ENCODE measurements around the gene HYAL3.

HYAL3 gene

GRCh38 chr3:50337175-50337861 lies 38.1 kb upstream of the HYAL3 start:
- TF ChIP-seq CTCF (IDR thresholded peaks at IDR 0.05; ENCODE audit: low read depth, low read length, missing control alignments): no peak
- H3K4me3 ChIP-seq (ENCODE audit: low read depth, low read length): peak overlapping the region; percentile 74
- DNase-seq (ENCODE audit: low read depth): peak; percentile 98
- in situ Hi-C loops (cut with HindIII; ENCODE audit: low sequenced_read_pairs): no loop called here

- in situ Hi-C loops (cut with HindIII; ENCODE audit: low sequenced_read_pairs): no loop called here
- no peak for DNase-seq (ENCODE audit: low read depth)
- H3K4me3 ChIP-seq (ENCODE audit: low read depth, low read length): peak overlapping the region; percentile 74
- TF ChIP-seq CTCF (IDR thresholded peaks at IDR 0.05; ENCODE audit: low read depth, low read length, missing control alignments): no peak
Observed at GRCh38 chr3:50336452-50337174, 37.4 kb upstream of the HYAL3 start.

- no peak for TF ChIP-seq CTCF (IDR thresholded peaks at IDR 0.05; ENCODE audit: low read depth, low read length, missing control alignments)
- no peak for DNase-seq (ENCODE audit: low read depth)
- no peak overlapping the region for H3K4me3 ChIP-seq (ENCODE audit: low read depth, low read length)
- in situ Hi-C loops (cut with HindIII; ENCODE audit: low sequenced_read_pairs): loop anchor here (5.0 kb wide), 1 partner anchor 203 kb away; no protein-coding TSS in a partner anchor
Observed at GRCh38 chr3:50334339-50335075, 35.3 kb upstream of the HYAL3 start.

GRCh38 chr3:50333744-50334328 lies 34.6 kb upstream of the HYAL3 start:
- H3K4me3 ChIP-seq (ENCODE audit: low read depth, low read length): no peak overlapping the region
- TF ChIP-seq CTCF (IDR thresholded peaks at IDR 0.05; ENCODE audit: low read depth, low read length, missing control alignments): no peak
- in situ Hi-C loops (cut with HindIII; ENCODE audit: low sequenced_read_pairs): loop anchor here (5.0 kb wide), 1 partner anchor 203 kb away; no protein-coding TSS in a partner anchor
- DNase-seq (ENCODE audit: low read depth): no peak

- no peak for DNase-seq (ENCODE audit: low read depth)
- in situ Hi-C loops (cut with HindIII; ENCODE audit: low sequenced_read_pairs): loop anchor here (5.0 kb wide), 1 partner anchor 206 kb away; no protein-coding TSS in a partner anchor
- no peak overlapping the region for H3K4me3 ChIP-seq (ENCODE audit: low read depth, low read length)
- no peak for TF ChIP-seq CTCF (IDR thresholded peaks at IDR 0.05; ENCODE audit: low read depth, low read length, missing control alignments)
Observed at GRCh38 chr3:50331364-50331907, 32.2 kb upstream of the HYAL3 start.

GRCh38 chr3:50330330-50330729 lies 31.1 kb upstream of the HYAL3 start:
- no peak for TF ChIP-seq CTCF (IDR thresholded peaks at IDR 0.05; ENCODE audit: low read depth, low read length, missing control alignments)
- no peak for DNase-seq (ENCODE audit: low read depth)
- in situ Hi-C loops (cut with HindIII; ENCODE audit: low sequenced_read_pairs): loop anchor here (5.0 kb wide), 1 partner anchor 207 kb away; no protein-coding TSS in a partner anchor
- H3K4me3 ChIP-seq (ENCODE audit: low read depth, low read length): no peak overlapping the region

Data from astrocyte of the cerebellum (primary cell).